Naive thymus-derived CD8-positive, alpha-beta T cell (primary cell): ENCODE data around the gene ZNF835. TPM values are rescaled to one million over a fixed set of nuclear protein-coding genes. Genes with fewer than 3 reads are reported as not detected.

Source experiments
- ATAC-seq, 2 donors: fragments of 150-1000 bp; cut with Tn5 transposase in 1 of 2; sonication (Bioruptor Pico), chemical (Tn5 transposase) in 1 of 2; 1 replicate in 1 of 2; 2 replicates in 1 of 2; pipeline ENCODE4 v1.10.0; 2021; ENCODE audit warnings: mild to moderate bottlenecking in 2 of 2, moderate library complexity in 2 of 2
- POLR2A ChIA-PET: fragments of 350-600 bp; sonication (Branson Sonifier 250); formaldehyde crosslinking; loops from one replicate; lab custom pipeline; 2021; ENCODE audit warnings: antibody characterized with exemption; lab: Charles Lee
- DNase-seq, 10 donors: peaks; one replicate each; pipeline versions ENCODE4 v3.0.0 to v3.0.0-alpha.2; 2020 to 2022
- H3K27ac Mint-ChIP-seq, 10 donors: one replicate each; pipeline ENCODE4 v1.8.0; 2020 to 2022; ENCODE audit warnings: mild to moderate bottlenecking in 10 of 10, mixed read lengths in 10 of 10, moderate library complexity in 4 of 10, inconsistent platforms in 1 of 10
- H3K27me3 Mint-ChIP-seq, 5 donors: one replicate each; pipeline ENCODE4 v1.8.0; 2021 to 2022; ENCODE audit warnings: mixed read lengths in 5 of 5
- H3K36me3 Mint-ChIP-seq, 3 donors: one replicate each; pipeline ENCODE4 v1.8.0; 2020 to 2022; ENCODE audit warnings: mixed read lengths in 3 of 3, mild to moderate bottlenecking in 2 of 3, inconsistent platforms in 1 of 3
- H3K4me1 Mint-ChIP-seq, 4 donors: one replicate each; pipeline ENCODE4 v1.8.0; 2021 to 2022; ENCODE audit warnings: mixed read lengths in 4 of 4
- H3K4me3 Mint-ChIP-seq, 10 donors: one replicate each; pipeline ENCODE4 v1.8.0; 2020 to 2022; ENCODE audit warnings: mild to moderate bottlenecking in 10 of 10, mixed read lengths in 10 of 10, moderate library complexity in 6 of 10, inconsistent platforms in 1 of 10
- H3K9me3 Mint-ChIP-seq, 9 donors: one replicate each; pipeline ENCODE4 v1.8.0; 2020 to 2022; ENCODE audit warnings: mixed read lengths in 9 of 9, mild to moderate bottlenecking in 3 of 9, inconsistent platforms in 1 of 9, moderate library complexity in 1 of 9
- polyA plus RNA-seq, 3 donors: library from polyadenylated mRNA; unstranded; fragments of 300-500 nt; fragmentation: Illumina TruSeq; gene quantifications; one replicate each; pipeline ENCODE4 v1.2.3, GENCODE V29; 2021
- total RNA-seq, 8 experiments: library from RNA in 2 of 8; stranded (reverse) in 2 of 8; gene quantifications; one replicate each; pipeline ENCODE4 v1.2.3 and lab custom pipeline; 2021 to 2026

The ZNF835 gene
- total and polyA plus RNA-seq, 5 experiments from 2014 or later: 0.23 to 7.3 (median 6.8) TPM

- POLR2A ChIA-PET: interaction anchor here (0.6 to 1.1 kb wide), 2 partner anchors 11 to 76 kb away, joined by 4 to 5 read pairs; partner anchors contain the start of gene ZNF835
- H3K4me1 Mint-ChIP-seq: no peaks in the 10 kb centered on the region
- H3K27ac Mint-ChIP-seq: no peak overlapping the region
- DNase-seq (no peak), ATAC-seq (no peak)
- no peaks in the 10 kb centered on the region for H3K27me3 Mint-ChIP-seq
- peaks cover under 1 to 83% (median 24%) of the 10 kb centered on the region in 9 donors for H3K9me3 Mint-ChIP-seq
- peaks cover 9 to 28% (median 19%) of the 10 kb centered on the region in 3 donors for H3K36me3 Mint-ChIP-seq
- peak overlapping the region in 1 of 10 donors; percentile 23 for H3K4me3 Mint-ChIP-seq
These were observed 11.0 kb downstream of the ZNF835 start for GRCh38 chr19:56660381-56661107.

- ATAC-seq: no peak
- DNase-seq: no peak
- POLR2A ChIA-PET: no interaction called here
- peaks cover 0 to 6% (median 0%) of the 10 kb centered on the region in 5 donors for H3K27me3 Mint-ChIP-seq
- peaks cover 22 to 99% (median 51%) of the 10 kb centered on the region in 9 donors for H3K9me3 Mint-ChIP-seq
- no peak overlapping the region for H3K27ac Mint-ChIP-seq
- H3K36me3 Mint-ChIP-seq: peaks cover 3 to 57% (median 9%) of the 10 kb centered on the region in 3 donors
- no peaks in the 10 kb centered on the region for H3K4me1 Mint-ChIP-seq
- H3K4me3 Mint-ChIP-seq: no peak overlapping the region
These were observed 17.4 kb downstream of the ZNF835 start for GRCh38 chr19:56654151-56654550.

DNA sequence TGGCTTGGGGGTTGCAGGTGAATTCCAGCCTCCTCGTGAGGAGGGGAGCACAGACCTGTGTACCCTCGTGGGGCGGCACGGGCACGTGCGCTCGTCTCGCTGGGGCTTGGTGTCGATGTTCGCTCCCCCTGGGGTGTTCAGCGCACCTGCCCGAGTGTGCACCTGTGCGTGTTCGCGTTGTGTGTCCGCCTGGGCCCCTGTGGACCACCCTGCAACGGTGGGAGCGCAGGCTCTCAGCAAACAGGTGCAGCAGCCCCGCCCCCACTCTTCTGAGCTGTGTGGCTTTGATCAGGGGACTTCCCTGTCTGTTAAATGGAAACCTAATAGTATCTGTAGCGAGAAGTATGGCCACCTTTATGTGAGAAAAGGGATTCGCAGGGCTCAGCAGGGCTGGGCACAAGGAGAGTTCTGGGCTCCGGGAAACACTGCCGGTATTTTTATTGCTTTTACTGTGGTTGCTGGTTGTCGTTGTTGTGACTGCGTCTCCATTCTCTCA lies 28.0 kb downstream of the ZNF835 start:
- peaks cover 0 to 2% (median 0%) of the 10 kb centered on the region in 4 donors for H3K4me1 Mint-ChIP-seq
- peaks cover 21 to 61% (median 23%) of the 10 kb centered on the region in 3 donors for H3K36me3 Mint-ChIP-seq
- POLR2A ChIA-PET: no interaction called here
- DNase-seq (no peak), ATAC-seq (no peak)
- no peak overlapping the region for H3K4me3 Mint-ChIP-seq
- peaks cover 15 to 33% (median 23%) of the 10 kb centered on the region in 5 donors for H3K27me3 Mint-ChIP-seq
- H3K9me3 Mint-ChIP-seq: peaks cover 19 to 89% (median 63%) of the 10 kb centered on the region in 9 donors
- H3K27ac Mint-ChIP-seq: no peak overlapping the region

DNA sequence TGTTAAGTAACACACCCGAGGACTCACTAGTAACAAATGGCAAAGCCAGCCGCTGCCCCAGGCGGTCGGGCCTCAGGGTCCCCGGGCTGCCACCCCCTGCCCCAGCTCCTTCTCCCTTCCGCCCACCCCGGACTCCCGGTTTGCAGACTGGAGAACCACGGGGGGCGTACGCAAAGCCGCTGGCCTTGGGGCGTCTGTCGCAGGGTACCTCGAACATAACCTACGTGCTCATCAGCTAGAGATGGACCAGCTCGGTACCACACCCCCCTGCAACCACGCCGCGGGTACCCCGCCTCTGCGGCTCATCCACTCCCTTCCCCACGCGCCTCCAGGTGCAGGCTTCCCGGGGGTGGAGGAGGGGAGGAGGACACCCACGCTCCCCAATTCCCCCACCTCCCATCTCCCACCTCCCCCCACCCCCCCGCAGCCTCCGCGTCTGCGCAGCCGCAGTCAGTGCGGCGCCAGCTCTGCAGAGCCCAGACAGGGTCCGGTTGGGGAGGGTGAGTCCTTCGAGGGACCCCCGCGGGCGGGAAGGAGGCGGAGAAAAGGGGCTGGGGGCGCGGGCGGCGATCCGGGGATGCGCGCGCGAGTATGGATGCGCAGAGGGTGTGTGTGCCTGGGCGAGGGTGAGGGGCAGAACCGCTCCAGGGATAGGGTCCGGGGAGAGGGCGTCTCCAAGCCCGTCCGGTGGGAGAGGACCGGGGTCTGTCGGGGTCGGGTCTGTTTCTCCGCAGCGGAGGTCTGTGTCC lies 28.7 kb downstream of the ZNF835 start, which contains the start of gene SMIM17:
Gene SMIM17, plus strand, starts transcription at position 449 of the 749 bp plus-strand sequence. CDS start 2,509 bp downstream, outside the sequence.
- peak within 1 kb of the TSS in 1 of 10 donors; percentile 34 for H3K4me3 Mint-ChIP-seq
- H3K27me3 Mint-ChIP-seq: peaks cover 15 to 27% (median 19%) of the 10 kb centered on the region in 5 donors
- ATAC-seq: no peak
- no peak for DNase-seq
- peaks cover 0 to 2% (median 0%) of the 10 kb centered on the region in 4 donors for H3K4me1 Mint-ChIP-seq
- POLR2A ChIA-PET: no interaction called here
- peak within 1 kb of the TSS in 1 of 10 donors; percentile 7 for H3K27ac Mint-ChIP-seq
- H3K36me3 Mint-ChIP-seq: peaks cover 18 to 57% (median 23%) of the 10 kb centered on the region in 3 donors
- peaks cover 20 to 89% (median 59%) of the 10 kb centered on the region in 9 donors for H3K9me3 Mint-ChIP-seq

DNA sequence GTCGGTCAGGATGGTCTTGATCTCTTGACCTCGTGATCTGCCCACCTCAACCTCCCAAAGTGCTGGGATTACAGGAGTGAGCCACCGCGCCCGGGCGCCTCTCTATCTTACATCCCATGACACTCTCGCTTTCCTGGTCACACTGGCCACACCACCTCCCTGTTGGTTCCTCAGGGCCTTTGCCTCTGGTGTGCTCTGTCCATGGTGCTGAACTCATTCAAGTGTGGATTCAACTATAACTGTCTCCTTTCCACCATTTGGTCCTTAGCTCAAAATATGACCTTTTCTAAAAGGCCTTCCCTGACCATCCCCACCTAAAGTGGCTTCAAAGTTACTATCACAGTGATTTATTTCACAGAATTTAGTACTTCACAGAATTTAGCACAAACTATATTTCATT lies 32.3 kb downstream of the ZNF835 start:
- POLR2A ChIA-PET: no interaction called here
- Mint-ChIP-seq H3K9me3 (peaks cover 18 to 86% (median 49%) of the 10 kb centered on the region in 9 donors), H3K36me3 (peaks cover 12 to 50% (median 31%) of the 10 kb centered on the region in 3 donors), H3K4me3 (peak overlapping the region in 1 of 10 donors; percentile 15), H3K27me3 (peaks cover 5 to 15% (median 9%) of the 10 kb centered on the region in 5 donors), H3K4me1 (peaks cover 0 to 2% (median 0%) of the 10 kb centered on the region in 4 donors), H3K27ac (no peak overlapping the region)
- DNase-seq: no peak
- ATAC-seq: no peak

DNA sequence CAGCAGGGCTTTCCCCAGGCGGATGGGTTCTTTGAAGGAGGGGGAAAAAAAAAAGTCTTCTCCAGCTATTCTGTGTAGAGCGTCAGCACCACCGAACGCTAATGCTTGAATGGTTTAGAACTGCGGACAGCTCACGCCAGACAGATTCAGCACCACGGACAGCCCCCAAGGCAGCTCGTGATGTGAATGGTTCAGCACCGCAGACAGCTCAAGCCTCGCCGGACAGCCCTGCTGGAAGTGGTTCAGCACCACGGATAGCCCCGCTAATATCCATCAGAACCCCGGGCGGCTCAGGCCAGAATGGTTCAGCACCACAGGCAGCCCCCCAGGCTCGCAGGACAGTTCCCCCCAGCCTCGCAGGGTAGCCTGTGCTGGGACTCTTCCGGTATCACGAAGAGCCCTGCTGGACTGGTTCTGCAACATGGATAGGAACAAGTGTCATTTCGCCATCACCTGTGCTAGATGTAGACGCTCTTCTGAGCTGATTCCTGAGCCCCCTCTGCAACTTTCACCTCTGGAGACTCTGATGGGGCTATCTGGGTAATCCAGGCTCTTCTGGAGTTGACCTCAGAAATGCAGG lies 33.5 kb downstream of the ZNF835 start:
- Mint-ChIP-seq H3K36me3 (peaks cover 6 to 55% (median 30%) of the 10 kb centered on the region in 3 donors), H3K27me3 (peaks cover 0 to 6% (median 2%) of the 10 kb centered on the region in 5 donors), H3K9me3 (peaks cover 17 to 89% (median 53%) of the 10 kb centered on the region in 9 donors), H3K27ac (no peak overlapping the region), H3K4me1 (peaks cover 0 to 2% (median 0%) of the 10 kb centered on the region in 4 donors), H3K4me3 (no peak overlapping the region)
- no peak for ATAC-seq
- POLR2A ChIA-PET: no interaction called here
- DNase-seq: peak in 1 of 10 donors; percentile 19

- POLR2A ChIA-PET: no interaction called here
- peaks cover 4 to 59% (median 45%) of the 10 kb centered on the region in 3 donors for H3K36me3 Mint-ChIP-seq
- peaks cover 0 to 2% (median 0%) of the 10 kb centered on the region in 4 donors for H3K4me1 Mint-ChIP-seq
- DNase-seq (no peak), ATAC-seq (no peak)
- H3K9me3 Mint-ChIP-seq: peaks cover 17 to 96% (median 52%) of the 10 kb centered on the region in 9 donors
- no peak overlapping the region for H3K4me3 Mint-ChIP-seq
- H3K27ac Mint-ChIP-seq: no peak overlapping the region
- H3K27me3 Mint-ChIP-seq: no peaks in the 10 kb centered on the region
These were observed 38.5 kb downstream of the ZNF835 start for GRCh38 chr19:56633021-56633420.

DNA sequence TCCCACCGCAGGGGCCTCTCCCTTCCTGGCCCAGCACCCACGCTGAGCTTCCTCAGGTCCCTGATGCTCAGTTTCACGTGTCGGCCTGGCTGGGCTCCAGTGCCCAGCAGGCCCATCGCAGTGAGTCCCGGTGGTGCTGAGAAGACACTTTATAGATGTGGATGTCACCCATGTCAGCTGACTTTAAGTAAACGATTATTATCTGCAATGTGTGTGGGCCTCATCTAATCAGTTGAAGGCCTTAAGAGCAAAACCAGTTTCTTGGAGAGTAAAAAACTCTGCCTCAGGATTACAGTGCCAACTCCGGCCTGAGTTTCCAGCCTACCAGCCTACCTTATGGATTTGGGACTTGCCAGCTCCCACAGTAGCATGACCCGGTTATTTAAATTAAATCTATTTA lies 45.8 kb downstream of the ZNF835 start:
- Mint-ChIP-seq H3K9me3 (peaks cover 0 to 95% (median 40%) of the 10 kb centered on the region in 9 donors), H3K4me3 (no peak overlapping the region), H3K27me3 (no peaks in the 10 kb centered on the region), H3K4me1 (peaks cover 0 to 2% (median 0%) of the 10 kb centered on the region in 4 donors), H3K36me3 (peaks cover 30 to 76% (median 39%) of the 10 kb centered on the region in 3 donors), H3K27ac (no peak overlapping the region)
- DNase-seq (no peak), ATAC-seq (no peak)
- POLR2A ChIA-PET: no interaction called here

DNA sequence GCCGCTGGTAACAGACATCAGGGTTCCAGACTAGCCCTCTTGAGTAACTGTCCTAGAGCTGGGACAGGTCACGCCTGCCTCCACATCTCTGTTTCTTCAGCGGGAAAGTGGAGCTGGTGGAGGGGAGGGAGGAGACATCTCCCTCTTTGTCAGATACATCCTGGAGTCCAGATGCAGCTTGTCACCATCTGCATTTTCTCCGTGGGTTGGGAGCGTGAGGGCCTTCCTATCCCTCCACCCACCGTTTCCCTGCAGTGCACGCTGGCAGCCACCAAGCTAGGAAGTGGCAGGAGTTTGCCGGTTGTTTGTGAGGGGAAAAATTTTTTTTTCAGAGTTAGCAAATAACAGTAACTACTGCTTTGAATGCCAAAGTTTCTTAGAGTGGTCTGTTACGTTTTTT lies 48.6 kb downstream of the ZNF835 start:
- H3K27ac Mint-ChIP-seq: no peak overlapping the region
- peaks cover 37 to 83% (median 59%) of the 10 kb centered on the region in 3 donors for H3K36me3 Mint-ChIP-seq
- H3K4me1 Mint-ChIP-seq: peaks cover 0 to 4% (median 0%) of the 10 kb centered on the region in 4 donors
- POLR2A ChIA-PET: interaction anchor here (0.6 kb wide), 1 partner anchor 48 kb away, joined by 3 read pairs; no protein-coding TSS in a partner anchor
- peaks cover 0 to 92% (median 50%) of the 10 kb centered on the region in 9 donors for H3K9me3 Mint-ChIP-seq
- no peak for ATAC-seq
- DNase-seq: no peak
- H3K27me3 Mint-ChIP-seq: no peaks in the 10 kb centered on the region
- H3K4me3 Mint-ChIP-seq: no peak overlapping the region

- ATAC-seq (no peak), DNase-seq (no peak)
- Mint-ChIP-seq H3K27ac (no peak overlapping the region), H3K4me3 (no peak overlapping the region), H3K4me1 (peaks cover 0 to 4% (median under 1%) of the 10 kb centered on the region in 4 donors), H3K27me3 (no peaks in the 10 kb centered on the region), H3K9me3 (peaks cover 0 to 92% (median 49%) of the 10 kb centered on the region in 9 donors), H3K36me3 (peaks cover 43 to 84% (median 65%) of the 10 kb centered on the region in 3 donors)
- POLR2A ChIA-PET: no interaction called here
These were observed 49.2 kb downstream of the ZNF835 start for GRCh38 chr19:56622374-56622773.

- Mint-ChIP-seq H3K9me3 (peaks cover 9 to 94% (median 49%) of the 10 kb centered on the region in 9 donors), H3K36me3 (peaks cover 62 to 93% (median 81%) of the 10 kb centered on the region in 3 donors), H3K27ac (no peak overlapping the region), H3K4me3 (no peak overlapping the region), H3K4me1 (peaks cover 0 to 5% (median 4%) of the 10 kb centered on the region in 4 donors), H3K27me3 (no peaks in the 10 kb centered on the region)
- POLR2A ChIA-PET: no interaction called here
- ATAC-seq (no peak), DNase-seq (no peak)
These were observed 52.4 kb downstream of the ZNF835 start for GRCh38 chr19:56619121-56619520.

- Mint-ChIP-seq H3K27ac (no peak overlapping the region), H3K4me3 (peak overlapping the region in 2 of 10 donors; percentile 8), H3K27me3 (no peaks in the 10 kb centered on the region), H3K9me3 (peaks cover 14 to 95% (median 55%) of the 10 kb centered on the region in 9 donors), H3K4me1 (peaks cover 0 to 5% (median 4%) of the 10 kb centered on the region in 4 donors), H3K36me3 (peaks cover 71 to 93% (median 87%) of the 10 kb centered on the region in 3 donors)
- ATAC-seq (no peak), DNase-seq (no peak)
- POLR2A ChIA-PET: no interaction called here
These were observed 54.0 kb downstream of the ZNF835 start for GRCh38 chr19:56617531-56617930.
